HPDE6-E6E7 (cell line): ENCODE measurements around the gene SMOC1.

ENCODE experiments used
- DNase-seq: peaks from one replicate; pipeline ENCODE4 v3.0.0; 2011; ENCODE audit warnings: missing footprints; ENCODE audit errors: extremely low spot score

The SMOC1 gene

GRCh38 chr14:70033561-70033960 lies 154.3 kb downstream of the SMOC1 start:
- no peak for DNase-seq

DNA sequence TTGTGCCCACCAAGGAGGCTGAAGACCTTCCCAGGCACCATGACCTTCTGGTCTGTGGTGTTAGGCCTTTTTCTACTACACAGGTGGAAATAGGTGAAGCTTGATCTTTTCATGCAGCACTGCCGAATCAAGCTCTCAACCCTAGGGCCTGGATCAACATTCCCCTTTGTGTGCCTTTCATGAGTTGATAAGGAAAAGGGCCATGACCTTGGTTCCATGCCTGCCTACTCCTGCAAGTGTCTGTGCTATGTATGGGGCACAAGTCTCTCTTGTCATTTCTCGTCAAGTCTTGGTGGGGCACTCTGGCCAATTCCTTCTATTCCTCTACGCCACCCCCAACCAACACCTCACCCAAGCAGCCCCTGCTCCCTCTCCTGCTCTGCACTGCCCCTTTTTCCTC lies 155.0 kb downstream of the SMOC1 start:
- no peak for DNase-seq

DNA sequence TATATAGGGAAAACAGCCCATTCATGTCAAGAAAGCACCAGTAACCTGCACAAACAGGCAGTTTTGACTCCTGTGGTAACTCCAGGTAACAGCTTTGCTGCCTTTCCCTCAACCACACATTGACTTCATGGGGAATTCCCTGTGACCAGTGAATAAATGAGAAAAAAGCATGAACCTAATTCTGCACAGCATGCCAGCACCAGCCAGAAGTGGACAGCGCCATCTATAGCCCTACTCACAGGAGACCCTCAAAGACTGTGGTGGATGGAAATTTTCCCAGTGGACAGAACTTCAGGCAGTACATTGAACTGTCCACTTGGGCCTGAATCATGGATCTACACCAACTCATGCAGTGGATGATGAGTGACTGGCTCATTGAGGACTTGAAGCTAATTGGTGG lies 157.4 kb downstream of the SMOC1 start:
- no peak for DNase-seq

GRCh38 chr14:70043001-70043400 lies 163.8 kb downstream of the SMOC1 start:
- no peak for DNase-seq

- DNase-seq: no peak
These were observed 166.1 kb downstream of the SMOC1 start for GRCh38 chr14:70045310-70045709.

- DNase-seq: peak; percentile 66
These were observed 166.8 kb downstream of the SMOC1 start for GRCh38 chr14:70045844-70046535.

DNA sequence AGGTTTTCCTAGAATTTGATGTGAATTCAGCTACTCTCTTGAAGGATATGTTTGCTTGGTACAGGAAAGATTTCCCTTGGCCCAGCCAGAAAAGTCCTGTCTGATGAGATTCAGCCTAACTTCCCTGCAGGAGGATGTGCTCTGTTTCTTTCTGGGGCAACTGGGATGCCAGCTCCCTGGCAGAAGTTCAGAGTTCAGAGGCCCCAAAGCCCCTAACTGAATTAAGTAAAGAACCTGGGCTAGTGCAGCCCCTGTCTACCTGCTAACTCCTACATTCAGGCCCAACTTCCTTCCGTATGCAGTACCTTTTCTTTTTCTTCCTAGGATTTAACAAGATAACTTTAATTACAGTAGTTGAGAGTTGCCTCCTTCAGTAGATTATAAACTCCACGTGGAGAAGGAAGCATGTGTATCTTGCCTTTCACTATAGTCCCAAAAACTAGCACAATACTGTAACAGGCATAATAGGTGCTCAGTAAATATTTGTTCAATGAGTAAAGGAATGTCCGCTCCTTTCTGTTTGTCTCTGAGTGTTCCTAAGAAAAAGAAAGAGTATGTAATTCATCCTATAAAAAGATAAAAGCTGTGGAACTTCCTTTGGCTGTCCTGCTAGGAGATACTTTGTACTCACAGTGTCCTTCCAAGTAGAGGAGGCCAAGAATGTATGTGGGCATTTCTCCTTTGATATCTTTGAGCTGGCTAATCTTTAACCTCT lies 168.5 kb downstream of the SMOC1 start:
- DNase-seq: no peak

GRCh38 chr14:70048313-70048654 lies 169.1 kb downstream of the SMOC1 start:
- no peak for DNase-seq

- no peak for DNase-seq
These were observed 170.4 kb downstream of the SMOC1 start for GRCh38 chr14:70049605-70050004.

DNA sequence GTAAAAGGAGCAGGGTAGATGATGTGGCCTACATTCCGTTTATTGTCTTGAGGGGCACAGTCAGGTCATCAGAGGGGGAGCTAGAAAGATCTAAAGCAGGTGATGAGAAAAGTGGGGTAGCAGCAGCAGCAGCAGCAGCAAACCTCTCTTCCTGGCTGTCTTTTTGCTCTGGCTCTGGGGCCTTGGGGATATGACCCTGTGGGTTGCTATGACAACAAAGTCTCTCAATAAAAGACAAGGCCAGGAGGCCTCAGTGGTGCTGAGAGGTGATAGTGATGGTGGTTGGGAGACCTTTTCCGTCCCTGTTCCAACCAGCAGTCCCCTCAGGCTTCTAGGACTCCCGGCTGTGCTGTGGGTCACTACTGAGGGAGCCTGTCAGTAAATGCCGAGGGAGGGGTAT lies 170.9 kb downstream of the SMOC1 start:
- DNase-seq: no peak

DNA sequence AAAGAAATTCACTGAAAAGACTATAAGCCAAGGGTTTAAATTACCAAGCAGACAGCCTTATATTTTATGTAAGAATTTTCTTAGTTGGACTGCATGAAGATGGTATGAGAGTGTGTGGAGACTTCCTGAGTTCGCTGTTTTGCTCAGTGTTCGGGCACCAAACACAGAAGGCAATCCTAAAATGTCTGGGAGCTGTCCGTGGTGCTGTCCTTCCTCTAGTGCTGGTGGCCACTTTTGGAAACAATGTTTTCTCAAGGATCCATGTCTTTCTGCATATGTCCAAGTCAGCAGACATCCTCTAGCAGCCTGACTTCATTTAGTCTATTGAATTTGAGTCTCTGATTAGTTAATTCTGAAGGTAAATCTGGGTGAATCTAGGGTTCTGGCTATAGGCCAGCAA lies 173.8 kb downstream of the SMOC1 start:
- DNase-seq: no peak

- DNase-seq: no peak
These were observed 178.4 kb downstream of the SMOC1 start for GRCh38 chr14:70057519-70058136.

GRCh38 chr14:70059545-70059944 lies 180.3 kb downstream of the SMOC1 start:
- DNase-seq: no peak

DNA sequence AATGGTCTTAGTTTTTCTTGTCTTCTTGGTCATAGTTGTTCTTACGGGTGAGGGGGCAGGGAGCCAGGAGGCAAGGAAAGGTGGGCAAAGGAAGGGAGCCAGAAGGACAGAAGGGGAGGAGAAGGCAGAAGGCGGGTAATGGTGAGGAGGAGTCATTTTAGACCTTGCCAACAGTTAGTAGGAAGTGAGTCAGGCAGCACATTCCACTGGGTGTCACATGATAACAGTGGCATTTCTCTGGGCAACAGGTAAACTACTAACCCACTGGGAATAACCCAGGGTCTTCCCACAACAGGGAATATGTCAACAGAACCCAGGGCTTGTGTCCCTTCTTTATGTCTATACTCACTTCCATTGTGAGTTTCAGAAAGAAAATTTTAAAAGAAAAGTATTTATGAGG lies 181.9 kb downstream of the SMOC1 start:
- DNase-seq: peak; percentile 60

DNA sequence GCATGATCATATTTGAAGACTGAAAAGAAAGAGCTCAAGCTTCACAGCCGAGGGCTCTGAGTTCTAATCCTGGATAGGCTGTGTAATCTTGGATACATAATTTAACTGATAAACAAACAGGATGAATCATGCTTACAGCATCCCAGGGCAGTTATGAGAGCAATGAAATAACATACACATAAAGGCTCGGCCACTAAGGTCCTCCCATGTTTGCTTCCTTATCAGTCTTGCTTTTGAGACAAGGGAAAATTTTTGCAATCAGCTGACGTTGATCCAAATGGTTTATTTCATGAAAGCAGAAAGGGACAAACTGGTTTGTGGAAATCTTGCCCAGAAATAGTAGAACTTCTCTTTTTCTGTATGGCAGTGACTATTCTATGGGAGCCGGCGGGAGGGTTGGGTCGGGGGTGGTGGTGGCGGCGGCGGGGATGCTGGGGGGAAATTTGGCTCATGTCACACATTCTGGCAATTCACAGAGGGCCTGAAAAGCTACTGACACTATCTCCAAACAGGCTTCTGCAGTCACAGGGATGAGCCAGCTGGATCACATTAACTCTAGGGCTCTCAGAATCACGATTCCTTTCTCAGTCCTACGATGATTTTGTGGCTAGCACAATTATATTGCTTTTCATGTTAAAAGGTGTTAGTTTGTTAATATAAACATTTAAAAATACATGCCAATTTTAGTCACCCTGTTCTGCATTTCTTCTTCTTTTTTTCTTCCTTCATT lies 185.1 kb downstream of the SMOC1 start:
- no peak for DNase-seq

- DNase-seq: no peak
These were observed 188.6 kb downstream of the SMOC1 start for GRCh38 chr14:70067810-70068209.

GRCh38 chr14:70069186-70069585 lies 190.0 kb downstream of the SMOC1 start:
- DNase-seq: no peak

GRCh38 chr14:70073924-70074566 lies 194.8 kb downstream of the SMOC1 start:
- DNase-seq: peak; percentile 86

DNA sequence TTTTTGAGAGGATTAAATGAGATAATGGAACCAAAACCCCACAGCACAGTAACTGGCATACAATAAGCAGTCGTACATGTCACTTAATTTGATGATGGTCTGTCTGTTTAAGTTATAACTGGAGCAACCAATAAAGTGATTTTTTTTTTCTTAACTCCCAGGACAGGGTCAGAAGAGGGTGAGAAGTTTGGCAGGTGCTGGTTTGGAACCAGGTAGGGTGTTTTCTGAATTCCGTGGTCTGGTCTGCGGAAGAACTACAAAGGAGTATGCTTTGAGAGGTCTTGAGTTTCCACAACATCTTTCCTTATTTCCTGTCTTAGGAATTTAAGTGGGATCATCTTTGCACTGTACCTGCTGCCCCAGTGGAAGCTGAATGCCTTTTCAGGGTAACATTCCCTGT lies 197.8 kb downstream of the SMOC1 start:
- no peak for DNase-seq

DNA sequence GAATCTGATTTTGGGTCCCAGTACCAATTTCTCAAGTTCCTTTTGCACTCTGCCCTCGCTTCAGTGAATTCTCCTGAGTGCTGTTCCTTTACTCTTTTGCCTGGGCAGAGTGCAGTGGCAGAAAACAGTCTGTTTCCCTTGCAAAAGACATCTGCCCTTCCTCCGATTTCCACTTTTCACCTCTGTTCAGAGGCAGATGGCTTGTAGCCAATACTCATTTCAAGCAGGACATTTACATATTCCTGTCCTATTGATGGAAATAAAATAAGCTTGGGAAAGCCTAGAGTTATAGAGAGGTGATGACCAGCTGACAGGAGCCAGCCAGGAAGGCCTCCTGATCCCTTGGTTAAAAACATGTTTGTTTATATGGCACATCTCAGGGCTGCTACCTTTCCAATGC lies 198.5 kb downstream of the SMOC1 start:
- no peak for DNase-seq

DNA sequence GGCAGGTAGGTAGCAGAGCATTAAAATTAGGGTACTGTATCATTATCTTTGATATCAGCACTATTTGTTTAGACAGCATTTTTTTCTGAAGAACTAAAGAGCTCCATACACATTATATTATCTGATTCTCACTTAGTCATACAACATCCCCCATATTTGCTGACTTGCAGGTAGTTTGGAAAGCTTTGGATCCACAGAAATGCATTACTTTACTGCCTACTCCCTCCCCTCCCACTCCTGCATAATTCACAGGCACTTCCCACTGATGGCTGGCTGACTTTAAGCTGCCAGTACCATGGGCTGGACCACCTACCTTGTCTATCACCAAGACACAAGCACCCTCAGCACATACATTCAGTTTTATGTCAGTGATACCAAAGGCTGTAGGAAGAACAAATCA lies 199.1 kb downstream of the SMOC1 start:
- DNase-seq: no peak

- no peak for DNase-seq
These were observed 200.9 kb downstream of the SMOC1 start for GRCh38 chr14:70080076-70080475.
